SK-N-SH (cell line): ENCODE data around the gene SHROOM1. TPM values are rescaled to one million over a fixed set of nuclear protein-coding genes. Genes with fewer than 3 reads are reported as not detected.

Experiments used
- CTCF ChIA-PET: fragments of 300-600, 350-600 bp; formaldehyde crosslinking; extraction: SDS; loops from one replicate; lab custom pipeline; 2021; lab: Yijun Ruan, JAX
- POLR2A ChIA-PET: fragments of 350-600 bp; sonication (Branson Sonifier 250); formaldehyde crosslinking; extraction: SDS; loops from one replicate; lab custom pipeline; 2020; ENCODE audit warnings: antibody characterized with exemption, inconsistent platforms; lab: Yijun Ruan, JAX
- DNase-seq: peaks from one replicate; pipeline ENCODE4 v3.0.0; 2012
- H2AFZ ChIP-seq: fragments of 200-600 bp; sonication (generic); 2 replicates; pipeline ENCODE4 v1.8.1; 2016; ENCODE audit warnings: antibody characterized with exemption, mild to moderate bottlenecking, low read depth
- H3F3A ChIP-seq: fragments of 200-600 bp; sonication (generic); replicated peaks from 2 replicates; pipeline ENCODE3; 2016; ENCODE audit warnings: antibody characterized with exemption, mild to moderate bottlenecking; ENCODE audit not compliant: insufficient read depth
- H3K27ac ChIP-seq, 2 experiments: fragments of 200-500 bp in 1 of 2; fragments of 200-600 bp in 1 of 2; sonication (Bioruptor generic) in 1 of 2; sonication (generic), shearing (Covaris generic) in 1 of 2; 2 replicates each; pipeline versions ENCODE4 v1.5.1 to v1.6.1; 2014 to 2016; ENCODE audit warnings: low read depth in 2 of 2, inconsistent platforms in 1 of 2, low read length in 1 of 2, mild to moderate bottlenecking in 1 of 2, mixed read lengths in 1 of 2
- H3K27me3 ChIP-seq: fragments of 200-600 bp; sonication (generic), shearing (Covaris generic); 2 replicates; pipeline ENCODE4 v1.6.1; 2016; ENCODE audit warnings: mixed run types; ENCODE audit not compliant: insufficient read depth
- H3K36me3 ChIP-seq, 2 experiments: fragments of 200-500 bp in 1 of 2; fragments of 200-600 bp in 1 of 2; sonication (Bioruptor generic) in 1 of 2; sonication (generic) in 1 of 2; replicated peaks in 1 of 2; 2 replicates each; pipeline versions ENCODE3 to v1.5.1; 2014 to 2016; ENCODE audit warnings: low read length in 1 of 2, mild to moderate bottlenecking in 1 of 2; ENCODE audit not compliant: insufficient read depth in 2 of 2, control insufficient read depth in 1 of 2
- H3K4me1 ChIP-seq, 2 experiments: fragments of 200-500 bp in 1 of 2; fragments of 200-600 bp in 1 of 2; sonication (Bioruptor generic) in 1 of 2; sonication (generic), shearing (Covaris generic) in 1 of 2; 2 replicates each; pipeline versions ENCODE4 v1.5.1 to v1.6.1; 2014 to 2016; ENCODE audit warnings: low read depth in 1 of 2, low read length in 1 of 2, mixed run types in 1 of 2; ENCODE audit not compliant: insufficient read depth in 2 of 2, control insufficient read depth in 1 of 2
- H3K4me2 ChIP-seq: fragments of 200-600 bp; sonication (generic), shearing (Covaris generic); 2 replicates; pipeline ENCODE4 v1.6.1; 2017; ENCODE audit warnings: mixed run types
- H3K4me3 ChIP-seq, 2 experiments: fragments of 200-500 bp in 1 of 2; fragments of 200-600 bp in 1 of 2; sonication (Bioruptor generic) in 1 of 2; sonication (generic), shearing (Covaris generic) in 1 of 2; 2 replicates each; pipeline versions ENCODE4 v1.5.1 to v1.8.1; 2014 to 2016; ENCODE audit warnings: low read depth in 2 of 2, inconsistent platforms in 1 of 2, low read length in 1 of 2, mild to moderate bottlenecking in 1 of 2, mixed read lengths in 1 of 2, moderate library complexity in 1 of 2
- H3K79me2 ChIP-seq: fragments of 200-600 bp; sonication (generic); 2 replicates; pipeline ENCODE4 v1.8.1; 2017; ENCODE audit warnings: mild to moderate bottlenecking; ENCODE audit not compliant: insufficient read depth
- H3K9ac ChIP-seq: fragments of 200-600 bp; sonication (generic); 2 replicates; pipeline ENCODE4 v1.6.1; 2017; ENCODE audit warnings: mixed run types
- H3K9me2 ChIP-seq: fragments of 200-600 bp; sonication (generic); 2 replicates; pipeline ENCODE4 v1.6.1; 2017; ENCODE audit warnings: mixed run types
- H3K9me3 ChIP-seq: fragments of 200-600 bp; sonication (generic); 2 replicates; pipeline ENCODE4 v1.6.1; 2017; ENCODE audit warnings: mixed run types, mild to moderate bottlenecking, moderate library complexity
- H4K20me1 ChIP-seq: fragments of 200-600 bp; sonication (generic); 2 replicates; pipeline ENCODE4 v1.6.1; 2017; ENCODE audit warnings: mild to moderate bottlenecking, mixed run types; ENCODE audit not compliant: insufficient read depth
- EP300 ChIP-seq, 2 experiments: IDR thresholded peaks; 2 replicates each; pipeline versions ENCODE4 v1.4.0 to v1.6.1; 2012; ENCODE audit warnings: borderline replicate concordance in 1 of 2, low read depth in 1 of 2, low read length in 1 of 2
- MEF2A ChIP-seq: IDR thresholded peaks from 2 replicates; pipeline ENCODE4 v1.4.0; 2012; ENCODE audit warnings: low read depth, borderline replicate concordance
- MXI1 ChIP-seq: IDR thresholded peaks from 2 replicates; pipeline ENCODE4 v1.6.1; 2012; ENCODE audit warnings: mild to moderate bottlenecking, low read depth, low read length, improper control_type of control experiment
- NFIC ChIP-seq: IDR thresholded peaks from 2 replicates; pipeline ENCODE4 v1.4.0; 2012; ENCODE audit warnings: borderline replicate concordance
- NRF1 ChIP-seq: IDR thresholded peaks from 2 replicates; pipeline ENCODE4 v1.6.1; 2012; ENCODE audit warnings: low read depth, mild to moderate bottlenecking, low read length
- RCOR1 ChIP-seq: fragments of 150-350 bp; IDR thresholded peaks from 2 replicates; pipeline ENCODE4 v1.6.1; 2017; ENCODE audit warnings: antibody characterized with exemption, low read length
- WGBS: methylation state at CpG from one replicate; pipeline ENCODE4 v1.1.6; 2017; ENCODE audit warnings: low lambda C conversion rate; 5-methylcytosine and 5-hydroxymethylcytosine counted together
- polyA plus RNA-seq, 3 experiments: library from polyadenylated mRNA; depleted of rRNA; stranded (reverse); fragments of >200 nt; gene quantifications; 2 replicates each; pipeline ENCODE4 v1.2.3, GENCODE V29; 2012
- small RNA-seq, 7 experiments: library from RNA; depleted of rRNA; stranded (forward); fragments of <200 nt; gene quantifications; one replicate each; pipeline ENCODE3, GENCODE V24; 2012

The SHROOM1 gene
- polyA plus RNA-seq, 1 of the 3 experiments (the other 2 are of a cell fraction) = 3.8 TPM

DNA sequence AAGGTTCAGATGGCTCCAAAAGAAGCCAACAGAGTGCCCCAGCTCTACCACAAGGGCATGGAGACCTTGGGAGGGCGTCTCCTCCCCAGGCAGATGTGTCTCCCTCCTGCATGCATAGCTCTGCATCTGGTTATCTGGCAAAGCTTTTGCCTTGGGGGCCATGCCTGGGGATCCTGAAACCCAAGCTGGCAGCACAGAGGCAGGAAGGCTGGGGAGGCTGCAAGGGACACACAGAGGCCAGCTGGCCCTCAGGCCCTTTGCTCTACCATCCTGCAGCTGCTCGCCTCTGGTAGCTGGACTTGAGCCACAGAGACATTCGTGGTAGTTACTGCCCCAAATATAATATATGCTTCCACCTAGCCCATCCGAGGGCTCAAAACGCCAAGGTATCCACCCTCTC is 57.3 kb downstream of the SHROOM1 start:
- Histone ChIP-seq H3K9me3 (no peaks in the 10 kb centered on the region), H3K4me2 (no peak overlapping the region), H3F3A (no peaks in the 10 kb centered on the region), H3K9me2 (no peaks in the 10 kb centered on the region), H3K27me3 (no peaks in the 10 kb centered on the region), H2AFZ (no peak overlapping the region), H3K4me3 (no peak overlapping the region), H3K79me2 (peaks cover 82% of the 10 kb centered on the region), H3K27ac (no peak overlapping the region), H3K4me1 (peaks cover 16 to 53% of the 10 kb centered on the region in 2 experiments; a peak in 2 of 4 replicates), H3K9ac (no peak overlapping the region), H3K36me3 (no peaks in the 10 kb centered on the region), H4K20me1 (peaks cover 19% of the 10 kb centered on the region; the same call in 1 of the 2 replicates)
- DNase-seq = peak; percentile 15
- WGBS = 100% methylated on average over 3 of the region's 5 CpGs
- TF ChIP-seq MXI1 = no peak
- no peak for TF ChIP-seq EP300 (IDR thresholded peaks at IDR 0.05; ENCODE audit: borderline replicate concordance in 1 of 2, low read depth in 1 of 2, low read length in 1 of 2)
- POLR2A ChIA-PET = no interaction called here
- CTCF ChIA-PET = interaction anchor here (1.0 to 3.0 kb wide), 4 partner anchors 18 to 55 kb away, joined by 3 to 13 read pairs (median 4); partner anchors contain the start of gene CCNI2

DNA sequence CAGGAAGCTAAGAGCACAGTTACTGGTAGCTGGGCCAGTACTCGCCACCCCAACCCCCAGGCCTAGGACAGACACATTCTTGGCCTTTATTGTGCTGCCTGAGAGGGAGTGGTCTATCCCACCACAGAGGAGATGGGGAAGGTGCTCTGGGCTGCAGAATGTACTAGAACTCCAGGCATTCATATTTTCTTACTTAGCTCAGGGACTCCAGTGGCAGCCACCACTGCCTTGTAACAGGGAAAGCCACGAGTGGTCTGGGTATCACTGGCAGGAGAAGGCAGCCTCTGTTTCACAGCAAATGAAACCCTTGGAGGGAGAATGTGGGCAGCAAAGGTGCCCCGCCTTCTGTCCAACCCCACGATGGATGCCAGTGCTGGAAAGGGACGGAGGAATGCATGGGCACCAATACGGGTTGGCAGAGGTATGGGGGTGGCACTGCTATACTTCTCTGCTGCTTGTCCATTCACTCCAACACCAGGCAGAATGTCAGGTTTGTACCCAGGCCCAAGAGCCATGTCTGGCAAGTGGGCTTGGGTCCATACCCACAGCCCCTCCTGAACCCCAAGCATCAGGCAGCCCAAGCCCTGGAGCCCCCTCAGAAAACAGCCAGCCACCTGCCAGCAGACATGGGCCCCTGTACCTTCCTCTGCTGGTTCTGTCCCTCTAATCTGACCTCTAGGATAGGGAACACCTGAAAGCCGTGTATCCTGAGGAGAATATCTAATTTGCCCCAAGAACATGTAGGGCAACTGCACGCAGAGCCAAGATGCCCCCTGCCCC is 58.0 kb downstream of the SHROOM1 start:
- Histone ChIP-seq H3F3A (no peaks in the 10 kb centered on the region), H3K9me3 (no peaks in the 10 kb centered on the region), H3K9ac (no peak overlapping the region), H3K79me2 (peaks cover 86% of the 10 kb centered on the region), H4K20me1 (peaks cover 20% of the 10 kb centered on the region; the same call in 1 of the 2 replicates), H3K9me2 (no peaks in the 10 kb centered on the region), H3K4me3 (no peak overlapping the region), H3K27me3 (no peaks in the 10 kb centered on the region), H3K36me3 (no peaks in the 10 kb centered on the region), H3K4me1 (peaks cover 19 to 52% of the 10 kb centered on the region in 2 experiments; a peak in 2 of 4 replicates), H3K4me2 (no peak overlapping the region), H3K27ac (no peak overlapping the region), H2AFZ (no peak overlapping the region)
- TF ChIP-seq NRF1 (no peak), RCOR1 (no peak), NFIC (no peak), MEF2A (no peak)
- no peak for DNase-seq
- 73% methylated on average over 6 of the region's 8 CpGs for WGBS
- ChIA-PET CTCF (interaction anchor here (1.0 to 1.4 kb wide), 2 partner anchors 48 to 55 kb away, joined by 4 to 5 read pairs; no protein-coding TSS in a partner anchor), POLR2A (no interaction called here)

Small RNA genes within 50 kb of the gene (small RNA-seq; reads per million reads assigned to genes)
- 0 reads per million in 7 experiments for gene RNA5SP192

Other genes starting within 250 kb of the SHROOM1 start
- 0.05 and 0.08 TPM in 2 replicates for gene IL13, start 172.5 kb downstream of the SHROOM1 start, polyA plus RNA-seq (2012; rRNA removed)
- not detected in 2 replicates for gene IL4, start 156.7 kb downstream of the SHROOM1 start, polyA plus RNA-seq (2012; rRNA removed)
- 5.1 and 5.2 TPM in 2 replicates for gene KIF3A, start 93.1 kb downstream of the SHROOM1 start, polyA plus RNA-seq (2012; rRNA removed)
- 0.05 and 0.34 TPM in 2 replicates for gene CCNI2, start 83.2 kb downstream of the SHROOM1 start, polyA plus RNA-seq (2012; rRNA removed)
- 54.9 and 57.6 TPM in 2 replicates for gene SEPTIN8, start 53.4 kb downstream of the SHROOM1 start, polyA plus RNA-seq (2012; rRNA removed)
- gene SOWAHA, start 17.3 kb downstream of the SHROOM1 start, polyA plus RNA-seq (2012; rRNA removed) = 0.23 and 0.30 TPM in 2 replicates
- 0.82 and 1.2 TPM in 2 replicates for gene GDF9, start 35.8 kb upstream of the SHROOM1 start, polyA plus RNA-seq (2012; rRNA removed)
- 510 and 694 TPM in 2 replicates for gene UQCRQ, start 36.0 kb upstream of the SHROOM1 start, polyA plus RNA-seq (2012; rRNA removed)
- gene LEAP2, start 43.0 kb upstream of the SHROOM1 start, polyA plus RNA-seq (2012; rRNA removed) = 0.63 and 0.64 TPM in 2 replicates
- 8.1 and 11.9 TPM in 2 replicates for gene AFF4, start 133.0 kb upstream of the SHROOM1 start, polyA plus RNA-seq (2012; rRNA removed)
- 26.3 and 28.4 TPM in 2 replicates for gene ZCCHC10, start 195.9 kb upstream of the SHROOM1 start, polyA plus RNA-seq (2012; rRNA removed)
- gene HSPA4, start 221.4 kb upstream of the SHROOM1 start, polyA plus RNA-seq (2012; rRNA removed) = 18.8 and 20.2 TPM in 2 replicates